GM12878 (cell line): ENCODE results near the gene DNAJC17.

Experiments
- CEBPB ChIP-seq, 2 experiments: fragments of 150-350 bp in 1 of 2; IDR thresholded peaks; 2 replicates each; pipeline ENCODE4 v1.6.1; 2012 to 2014; ENCODE audit warnings: low read depth in 2 of 2, low read length in 2 of 2, borderline replicate concordance in 1 of 2, inconsistent platforms in 1 of 2
- CTCF ChIP-seq, 3 experiments: IDR thresholded peaks in 2 of 3; conservative IDR thresholded peaks in 1 of 3; 2 replicates each; pipeline ENCODE4 v1.5.1; 2011; ENCODE audit warnings: low read depth in 3 of 3, low read length in 3 of 3, mild to moderate bottlenecking in 3 of 3, control low read depth in 2 of 3, moderate library complexity in 2 of 3, inconsistent platforms in 1 of 3, mixed read lengths in 1 of 3; ENCODE audit not compliant: control insufficient read depth in 2 of 3, insufficient read depth in 1 of 3; ENCODE audit errors: extremely low read depth in 1 of 3
- FOS ChIP-seq: IDR thresholded peaks from 3 replicates; pipeline ENCODE4 v1.6.1; 2011; ENCODE audit warnings: borderline replicate concordance; ENCODE audit not compliant: insufficient read length; ENCODE audit errors: extremely low read depth
- GABPA ChIP-seq: IDR thresholded peaks from 2 replicates; pipeline ENCODE4 v1.6.1; 2014; ENCODE audit warnings: antibody characterized with exemption, low read depth, mild to moderate bottlenecking, inconsistent platforms
- HCFC1 ChIP-seq: fragments of 150-350 bp; IDR thresholded peaks from 2 replicates; pipeline ENCODE4 v1.6.1; 2014; ENCODE audit warnings: low read length
- NFIC ChIP-seq: IDR thresholded peaks from 2 replicates; pipeline ENCODE4 v1.6.1; 2012; ENCODE audit warnings: low read depth, mild to moderate bottlenecking, inconsistent platforms, low read length, moderate library complexity
- NFYA ChIP-seq: IDR thresholded peaks from 2 replicates; pipeline ENCODE4 v1.6.1; 2011; ENCODE audit warnings: low read depth, mild to moderate bottlenecking, low read length, improper control_type of control experiment, borderline replicate concordance
- POLR2A ChIP-seq: IDR thresholded peaks from 2 replicates; pipeline ENCODE4 v1.6.1; 2011; ENCODE audit warnings: low read depth, mild to moderate bottlenecking, low read length
- RAD21 ChIP-seq: IDR thresholded peaks from 2 replicates; pipeline ENCODE4 v1.6.1; 2011; ENCODE audit warnings: mild to moderate bottlenecking, low read depth, low read length, moderate library complexity; ENCODE audit not compliant: insufficient read depth
- REST ChIP-seq: IDR thresholded peaks from 2 replicates; pipeline ENCODE4 v1.6.1; 2012; ENCODE audit warnings: mild to moderate bottlenecking, low read depth, low read length
- RFX5 ChIP-seq: IDR thresholded peaks from 2 replicates; pipeline ENCODE4 v1.6.1; 2011; ENCODE audit warnings: low read depth, low read length, improper control_type of control experiment

- TF ChIP-seq RFX5 (no peak), CTCF (IDR thresholded peaks at IDR 0.05 in 2 of 3, conservative IDR thresholded peaks at IDR 0.05 in 1 of 3; ENCODE audit: control insufficient read depth in 2 of 3, extremely low read depth in 1 of 3, insufficient read depth in 1 of 3, low read depth in 3 of 3, low read length in 3 of 3) (no peak), POLR2A (peak; percentile 93), NFIC (no peak), REST (0 out of 2 replicates have a peak, but pooled peaks have one; percentile 5), GABPA (no peak), NFYA (no peak), RAD21 (no peak), FOS (no peak), CEBPB (IDR thresholded peaks at IDR 0.05; ENCODE audit: borderline replicate concordance in 1 of 2, low read depth in 2 of 2, low read length in 2 of 2) (no peak), HCFC1 (peak; percentile 83)
Observed at GRCh38 chr15:40754883-40755811, 52.1 kb downstream of the DNAJC17 start, which contains the start of gene RMDN3.
